ENCODE measurements around the gene HIC1. TPM values are rescaled to one million over a fixed set of nuclear protein-coding genes. Genes with fewer than 3 reads are reported as not detected.

The HIC1 gene
- total RNA-seq, 1 donor: 18.5 TPM

DNA sequence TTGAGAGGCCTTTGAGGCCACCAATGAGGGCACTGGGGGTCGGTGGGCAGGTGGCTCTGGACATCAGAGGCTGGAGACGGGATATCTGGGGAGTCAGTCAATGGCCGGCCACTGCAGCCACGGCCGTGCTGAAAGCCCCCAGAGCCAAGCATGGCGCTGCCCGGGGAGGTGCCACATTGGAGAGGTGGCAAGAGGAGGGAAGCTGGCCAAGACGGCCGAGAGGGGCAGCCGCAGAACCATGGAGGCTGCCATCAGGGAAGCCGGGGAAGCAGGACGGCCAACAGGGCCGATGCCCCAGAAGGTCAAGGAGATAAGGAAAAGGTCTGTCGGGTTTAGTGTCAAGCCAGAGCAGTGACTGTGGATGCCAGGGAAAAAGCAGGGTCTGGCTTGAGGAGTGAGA lies 39.6 kb upstream of the HIC1 start:
- TF ChIP-seq, protein P1, sequence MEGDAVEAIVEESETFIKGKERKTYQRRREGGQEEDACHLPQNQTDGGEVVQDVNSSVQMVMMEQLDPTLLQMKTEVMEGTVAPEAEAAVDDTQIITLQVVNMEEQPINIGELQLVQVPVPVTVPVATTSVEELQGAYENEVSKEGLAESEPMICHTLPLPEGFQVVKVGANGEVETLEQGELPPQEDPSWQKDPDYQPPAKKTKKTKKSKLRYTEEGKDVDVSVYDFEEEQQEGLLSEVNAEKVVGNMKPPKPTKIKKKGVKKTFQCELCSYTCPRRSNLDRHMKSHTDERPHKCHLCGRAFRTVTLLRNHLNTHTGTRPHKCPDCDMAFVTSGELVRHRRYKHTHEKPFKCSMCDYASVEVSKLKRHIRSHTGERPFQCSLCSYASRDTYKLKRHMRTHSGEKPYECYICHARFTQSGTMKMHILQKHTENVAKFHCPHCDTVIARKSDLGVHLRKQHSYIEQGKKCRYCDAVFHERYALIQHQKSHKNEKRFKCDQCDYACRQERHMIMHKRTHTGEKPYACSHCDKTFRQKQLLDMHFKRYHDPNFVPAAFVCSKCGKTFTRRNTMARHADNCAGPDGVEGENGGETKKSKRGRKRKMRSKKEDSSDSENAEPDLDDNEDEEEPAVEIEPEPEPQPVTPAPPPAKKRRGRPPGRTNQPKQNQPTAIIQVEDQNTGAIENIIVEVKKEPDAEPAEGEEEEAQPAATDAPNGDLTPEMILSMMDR (IDR thresholded peaks at IDR 0.05; ENCODE audit: extremely low read depth, low read depth, low read length): no peak
- H3K4me1 ChIP-seq (ENCODE audit: insufficient read depth, low read length): peaks cover 21% of the 10 kb centered on the region
- no peaks in the 10 kb centered on the region for H3K36me3 ChIP-seq (ENCODE audit: insufficient read depth, low read length)
- no peaks in the 10 kb centered on the region for H3K79me2 ChIP-seq (ENCODE audit: insufficient read depth, low read length)
- H3K4me3 ChIP-seq (ENCODE audit: insufficient read depth, low read length): no peak overlapping the region
- no peak overlapping the region for H3K27ac ChIP-seq (ENCODE audit: low read depth, low read length)
- no peaks in the 10 kb centered on the region for H4K20me1 ChIP-seq (ENCODE audit: insufficient read depth, low read length)
- no peaks in the 10 kb centered on the region for H3K9me3 ChIP-seq (ENCODE audit: low read depth, low read length)
- no peak overlapping the region for H3K4me2 ChIP-seq (ENCODE audit: insufficient read depth, low read length)
- no peak overlapping the region for H2AFZ ChIP-seq (ENCODE audit: low read length)
- H3K27me3 ChIP-seq (ENCODE audit: insufficient read depth, low read length): peaks cover 19% of the 10 kb centered on the region
- no peak for DNase-seq (ENCODE audit: insufficient read length, low spot score, missing footprints)

- DNase-seq (ENCODE audit: insufficient read length, low spot score, missing footprints): no peak
- Histone ChIP-seq H4K20me1 (ENCODE audit: insufficient read depth, low read length) (no peaks in the 10 kb centered on the region), H3K27me3 (ENCODE audit: insufficient read depth, low read length) (peaks cover 28% of the 10 kb centered on the region), H3K79me2 (ENCODE audit: insufficient read depth, low read length) (no peaks in the 10 kb centered on the region), H3K27ac (ENCODE audit: low read depth, low read length) (no peak overlapping the region), H3K9me3 (ENCODE audit: low read depth, low read length) (no peaks in the 10 kb centered on the region), H3K36me3 (ENCODE audit: insufficient read depth, low read length) (no peaks in the 10 kb centered on the region), H3K4me2 (ENCODE audit: insufficient read depth, low read length) (no peak overlapping the region), H3K4me1 (ENCODE audit: insufficient read depth, low read length) (peaks cover 17% of the 10 kb centered on the region), H2AFZ (ENCODE audit: low read length) (no peak overlapping the region), H3K4me3 (ENCODE audit: insufficient read depth, low read length) (no peak overlapping the region)
- TF ChIP-seq, protein P1 (IDR thresholded peaks at IDR 0.05; ENCODE audit: extremely low read depth, low read depth, low read length): no peak
These were observed 38.4 kb upstream of the HIC1 start for GRCh38 chr17:2016494-2016893.

- H3K27me3 ChIP-seq (ENCODE audit: insufficient read depth, low read length): peaks cover 28% of the 10 kb centered on the region
- TF ChIP-seq, protein P1 (IDR thresholded peaks at IDR 0.05; ENCODE audit: extremely low read depth, low read depth, low read length): no peak
- no peak overlapping the region for H3K27ac ChIP-seq (ENCODE audit: low read depth, low read length)
- H3K36me3 ChIP-seq (ENCODE audit: insufficient read depth, low read length): no peaks in the 10 kb centered on the region
- H3K79me2 ChIP-seq (ENCODE audit: insufficient read depth, low read length): no peaks in the 10 kb centered on the region
- H2AFZ ChIP-seq (ENCODE audit: low read length): no peak overlapping the region
- no peaks in the 10 kb centered on the region for H3K9me3 ChIP-seq (ENCODE audit: low read depth, low read length)
- H4K20me1 ChIP-seq (ENCODE audit: insufficient read depth, low read length): no peaks in the 10 kb centered on the region
- H3K4me3 ChIP-seq (ENCODE audit: insufficient read depth, low read length): no peak overlapping the region
- peaks cover 8% of the 10 kb centered on the region for H3K4me1 ChIP-seq (ENCODE audit: insufficient read depth, low read length)
- DNase-seq (ENCODE audit: insufficient read length, low spot score, missing footprints): no peak
- H3K4me2 ChIP-seq (ENCODE audit: insufficient read depth, low read length): no peak overlapping the region
These were observed 37.5 kb upstream of the HIC1 start for GRCh38 chr17:2017274-2017941.

DNA sequence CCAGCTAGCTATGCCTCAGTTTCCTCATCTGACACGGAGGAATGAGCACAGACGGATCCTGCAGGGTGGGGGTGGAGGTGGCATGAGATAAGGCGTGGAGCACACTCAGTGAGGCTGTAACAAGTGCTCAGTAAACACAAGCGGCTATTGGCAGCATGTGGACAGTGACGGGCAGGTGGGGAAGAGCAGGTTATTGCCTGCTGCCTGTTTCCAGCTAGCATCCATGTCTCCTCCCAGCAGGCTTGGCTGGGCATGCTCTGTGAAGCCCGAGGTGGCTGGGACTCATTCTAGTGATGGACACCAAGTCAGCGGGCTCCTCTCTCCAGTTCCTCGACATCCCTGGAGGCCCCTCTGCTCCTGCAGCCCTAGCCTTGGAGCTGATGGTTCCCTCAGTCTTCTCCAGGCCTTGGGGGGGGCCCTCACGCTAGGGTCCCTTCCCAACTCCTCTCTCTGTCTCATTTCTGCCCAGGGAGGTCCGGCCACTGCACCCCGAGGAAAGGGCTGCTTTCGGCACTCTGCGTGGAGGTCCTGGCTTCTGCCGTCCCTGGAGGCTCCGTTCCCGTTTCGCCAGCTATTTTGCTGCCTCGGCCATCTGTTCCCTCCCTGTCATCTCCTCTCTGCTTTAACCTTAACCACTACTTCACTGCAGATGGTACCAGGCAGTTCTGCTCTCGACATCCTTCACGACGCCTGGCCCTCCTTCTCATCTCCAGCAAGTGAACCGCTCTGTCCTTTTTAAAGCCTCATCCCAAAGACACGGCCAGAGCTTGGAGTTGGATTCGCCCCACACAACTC lies 36.0 kb upstream of the HIC1 start:
- Histone ChIP-seq H3K27ac (ENCODE audit: low read depth, low read length) (no peak overlapping the region), H3K4me3 (ENCODE audit: insufficient read depth, low read length) (no peak overlapping the region), H3K79me2 (ENCODE audit: insufficient read depth, low read length) (no peaks in the 10 kb centered on the region), H4K20me1 (ENCODE audit: insufficient read depth, low read length) (no peaks in the 10 kb centered on the region), H3K4me2 (ENCODE audit: insufficient read depth, low read length) (no peak overlapping the region), H3K4me1 (ENCODE audit: insufficient read depth, low read length) (peaks cover 3% of the 10 kb centered on the region), H2AFZ (ENCODE audit: low read length) (no peak overlapping the region), H3K9me3 (ENCODE audit: low read depth, low read length) (no peaks in the 10 kb centered on the region), H3K27me3 (ENCODE audit: insufficient read depth, low read length) (peaks cover 41% of the 10 kb centered on the region), H3K36me3 (ENCODE audit: insufficient read depth, low read length) (no peaks in the 10 kb centered on the region)
- DNase-seq (ENCODE audit: insufficient read length, low spot score, missing footprints): no peak
- TF ChIP-seq, protein P1 (IDR thresholded peaks at IDR 0.05; ENCODE audit: extremely low read depth, low read depth, low read length): no peak
